Astrocyte (in vitro differentiated cells and primary cell): ENCODE measurements around the gene CCDC141. TPM values are rescaled to one million over a fixed set of nuclear protein-coding genes. Genes with fewer than 3 reads are reported as not detected.

Experiments
- DNase-seq: peaks from one replicate; pipeline ENCODE4 v3.0.0-alpha.2; 2010; ENCODE audit warnings: low read depth
- FAIRE-seq: peaks from 2 replicates; lab custom pipeline; 2011; peaks lifted over from hg19 to GRCh38; lab: Jason Lieb, UNC
- H2AFZ ChIP-seq: 2 replicates; pipeline ENCODE4 v1.6.0; 2012; ENCODE audit warnings: low read depth, low read length, inconsistent platforms
- H3K27ac ChIP-seq: 2 replicates; pipeline ENCODE4 v1.5.1; 2011; ENCODE audit warnings: low read depth, low read length, inconsistent platforms
- H3K27me3 ChIP-seq: 2 replicates; pipeline ENCODE4 v1.6.0; 2011; ENCODE audit warnings: low read length, inconsistent platforms; ENCODE audit not compliant: insufficient read depth
- H3K36me3 ChIP-seq: 2 replicates; pipeline ENCODE4 v1.5.1; 2011; ENCODE audit warnings: low read length, inconsistent platforms; ENCODE audit not compliant: insufficient read depth
- H3K4me1 ChIP-seq: 2 replicates; pipeline ENCODE4 v1.5.1; 2011; ENCODE audit warnings: low read length, inconsistent platforms; ENCODE audit not compliant: insufficient read depth
- H3K4me2 ChIP-seq: 2 replicates; pipeline ENCODE4 v1.6.0; 2012; ENCODE audit warnings: low read length, inconsistent platforms
- H3K4me3 ChIP-seq: 2 replicates; pipeline ENCODE4 v1.5.1; 2011; ENCODE audit warnings: low read depth, mild to moderate bottlenecking, low read length, inconsistent platforms; ENCODE audit not compliant: insufficient read depth
- H3K79me2 ChIP-seq: 2 replicates; pipeline ENCODE4 v1.6.0; 2012; ENCODE audit warnings: mild to moderate bottlenecking, low read length, inconsistent platforms; ENCODE audit not compliant: insufficient read depth
- H3K9ac ChIP-seq: 2 replicates; pipeline ENCODE4 v1.6.0; 2012; ENCODE audit warnings: mild to moderate bottlenecking, low read length, inconsistent platforms
- H3K9me3 ChIP-seq: 2 replicates; pipeline ENCODE4 v1.5.1; 2012; ENCODE audit warnings: low read depth, mild to moderate bottlenecking, low read length, inconsistent platforms; ENCODE audit not compliant: insufficient read depth
- H4K20me1 ChIP-seq: 2 replicates; pipeline ENCODE4 v1.6.0; 2012; ENCODE audit warnings: low read length, inconsistent platforms; ENCODE audit not compliant: insufficient read depth
- H3K27ac Mint-ChIP-seq: one replicate; pipeline ENCODE4 v1.8.0; 2021; ENCODE audit warnings: mild to moderate bottlenecking, mixed read lengths; ENCODE audit not compliant: unreplicated experiment
- H3K27me3 Mint-ChIP-seq: one replicate; pipeline ENCODE4 v1.8.0; 2021; ENCODE audit warnings: low read depth, mixed read lengths; ENCODE audit not compliant: unreplicated experiment
- H3K36me3 Mint-ChIP-seq: one replicate; pipeline ENCODE4 v1.8.0; 2021; ENCODE audit warnings: low read depth, mixed read lengths; ENCODE audit not compliant: unreplicated experiment
- H3K4me1 Mint-ChIP-seq: one replicate; pipeline ENCODE4 v1.8.0; 2021; ENCODE audit warnings: low read depth, mixed read lengths; ENCODE audit not compliant: unreplicated experiment
- H3K4me3 Mint-ChIP-seq: one replicate; pipeline ENCODE4 v1.8.0; 2021; ENCODE audit warnings: mild to moderate bottlenecking, moderate library complexity, mixed read lengths; ENCODE audit not compliant: unreplicated experiment
- H3K9me3 Mint-ChIP-seq: one replicate; pipeline ENCODE4 v1.8.0; 2021; ENCODE audit warnings: mild to moderate bottlenecking, mixed read lengths; ENCODE audit not compliant: unreplicated experiment
- EZH2 ChIP-seq: IDR thresholded peaks from 2 replicates; pipeline ENCODE4 v1.6.1; 2012; ENCODE audit warnings: mild to moderate bottlenecking, low read length, inconsistent platforms; ENCODE audit not compliant: insufficient read depth
- total RNA-seq: library from RNA; stranded (reverse); gene quantifications from 2 replicates; pipeline ENCODE4 v1.2.1, GENCODE V29; 2021
- TF ChIP-seq, protein P1 (sequence below): IDR thresholded peaks from 2 replicates; pipeline ENCODE4 v1.5.1; 2011; ENCODE audit warnings: low read depth, mild to moderate bottlenecking, inconsistent platforms, low read length, moderate library complexity; ENCODE audit not compliant: insufficient read depth

CCDC141 gene
- total RNA-seq, 1 donor from 2014 or later: 0.18 TPM

DNA sequence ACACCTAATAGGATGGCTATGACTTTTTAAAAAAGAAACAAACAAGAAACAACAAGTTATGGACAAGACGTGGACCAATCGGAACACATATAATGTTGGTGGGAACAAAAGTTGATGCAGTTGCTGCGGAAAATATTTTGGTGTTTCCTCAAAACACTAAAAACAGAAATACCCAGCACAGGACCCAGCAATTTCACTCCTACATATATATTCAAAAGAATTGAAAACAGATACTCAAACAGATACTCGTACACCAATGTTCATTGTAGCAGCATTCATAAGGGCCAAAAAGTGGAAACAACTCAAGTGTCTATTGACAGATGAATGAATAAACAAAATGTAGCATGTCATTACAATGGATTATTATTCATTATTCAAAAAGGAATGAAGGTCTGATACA is 12.1 kb downstream of the CCDC141 start:
- no peaks in the 10 kb centered on the region for H3K36me3 ChIP-seq

DNA sequence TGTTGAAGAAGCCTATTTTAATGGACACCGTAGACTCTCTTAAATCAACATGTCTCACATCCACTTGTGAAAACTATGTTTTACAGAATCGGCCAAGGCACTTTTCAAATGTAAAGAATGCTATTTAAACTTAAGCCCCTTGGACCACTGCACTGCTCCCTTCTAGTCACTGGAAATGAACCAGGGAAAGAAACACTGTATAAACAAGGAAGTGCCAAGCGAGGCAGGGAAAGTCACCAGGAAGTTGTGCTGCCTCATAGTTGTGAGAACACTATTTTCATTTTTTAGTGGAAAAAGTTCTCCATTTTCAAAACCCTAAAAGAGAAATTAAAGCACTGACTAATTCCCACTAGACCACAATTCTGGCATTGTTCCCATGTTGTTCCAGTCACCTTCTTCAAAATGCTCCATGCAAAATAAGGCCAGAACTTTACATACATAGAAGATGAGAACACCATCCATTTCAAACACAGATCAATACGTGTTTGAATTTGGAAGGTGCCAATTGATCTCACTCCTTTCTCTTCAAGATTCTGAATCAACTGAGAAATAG is 13.5 kb downstream of the CCDC141 start:
- H3K27me3 Mint-ChIP-seq: no peaks in the 10 kb centered on the region

More for the DNA sequence above, 12.1 kb downstream of the CCDC141 start:
- no peaks in the 10 kb centered on the region for H3K27me3 Mint-ChIP-seq
- Histone ChIP-seq H3K9ac (no peak overlapping the region), H2AFZ (no peak overlapping the region), H3K79me2 (no peaks in the 10 kb centered on the region), H3K27ac (no peak overlapping the region), H4K20me1 (no peaks in the 10 kb centered on the region), H3K4me2 (no peak overlapping the region), H3K4me3 (no peak overlapping the region), H3K27me3 (no peaks in the 10 kb centered on the region), H3K4me1 (no peaks in the 10 kb centered on the region), H3K9me3 (no peaks in the 10 kb centered on the region)
- no peaks in the 10 kb centered on the region for H3K4me1 Mint-ChIP-seq
- DNase-seq (no peak), FAIRE-seq (no peak)
- H3K27ac Mint-ChIP-seq: no peak overlapping the region
- TF ChIP-seq EZH2: no peak
- TF ChIP-seq, protein P1, sequence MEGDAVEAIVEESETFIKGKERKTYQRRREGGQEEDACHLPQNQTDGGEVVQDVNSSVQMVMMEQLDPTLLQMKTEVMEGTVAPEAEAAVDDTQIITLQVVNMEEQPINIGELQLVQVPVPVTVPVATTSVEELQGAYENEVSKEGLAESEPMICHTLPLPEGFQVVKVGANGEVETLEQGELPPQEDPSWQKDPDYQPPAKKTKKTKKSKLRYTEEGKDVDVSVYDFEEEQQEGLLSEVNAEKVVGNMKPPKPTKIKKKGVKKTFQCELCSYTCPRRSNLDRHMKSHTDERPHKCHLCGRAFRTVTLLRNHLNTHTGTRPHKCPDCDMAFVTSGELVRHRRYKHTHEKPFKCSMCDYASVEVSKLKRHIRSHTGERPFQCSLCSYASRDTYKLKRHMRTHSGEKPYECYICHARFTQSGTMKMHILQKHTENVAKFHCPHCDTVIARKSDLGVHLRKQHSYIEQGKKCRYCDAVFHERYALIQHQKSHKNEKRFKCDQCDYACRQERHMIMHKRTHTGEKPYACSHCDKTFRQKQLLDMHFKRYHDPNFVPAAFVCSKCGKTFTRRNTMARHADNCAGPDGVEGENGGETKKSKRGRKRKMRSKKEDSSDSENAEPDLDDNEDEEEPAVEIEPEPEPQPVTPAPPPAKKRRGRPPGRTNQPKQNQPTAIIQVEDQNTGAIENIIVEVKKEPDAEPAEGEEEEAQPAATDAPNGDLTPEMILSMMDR: no peak
- H3K36me3 Mint-ChIP-seq: no peaks in the 10 kb centered on the region
- H3K4me3 Mint-ChIP-seq: no peak overlapping the region
- H3K9me3 Mint-ChIP-seq: no peaks in the 10 kb centered on the region

More for the DNA sequence above, 13.5 kb downstream of the CCDC141 start:
- Histone ChIP-seq H3K27me3 (no peaks in the 10 kb centered on the region), H3K4me3 (no peak overlapping the region), H3K4me1 (no peaks in the 10 kb centered on the region), H3K79me2 (no peaks in the 10 kb centered on the region), H3K4me2 (no peak overlapping the region), H3K27ac (no peak overlapping the region), H3K36me3 (no peaks in the 10 kb centered on the region), H2AFZ (no peak overlapping the region), H4K20me1 (no peaks in the 10 kb centered on the region), H3K9me3 (no peaks in the 10 kb centered on the region), H3K9ac (no peak overlapping the region)
- Mint-ChIP-seq H3K4me1 (no peaks in the 10 kb centered on the region), H3K4me3 (no peak overlapping the region), H3K27ac (no peak overlapping the region), H3K9me3 (no peaks in the 10 kb centered on the region), H3K36me3 (no peaks in the 10 kb centered on the region)
- DNase-seq: no peak
- TF ChIP-seq, protein P1: no peak
- TF ChIP-seq EZH2: no peak
- no peak for FAIRE-seq
